Lower lobe of right lung (tissue), 2 donors: ENCODE results near the gene PHOX2B. TPM values are rescaled to one million over a fixed set of nuclear protein-coding genes. Genes with fewer than 3 reads are reported as not detected.
"Not testable (repeated sequence)": the region's sequence is repeated elsewhere in the genome, so short reads cannot be mapped to it uniquely, and the experiment has no call there.

Source experiments
- ATAC-seq, 2 donors: fragments of 200-7000 bp; cut with Tn5 transposase; one replicate each; pipeline ENCODE4 v1.9.1; 2020 to 2022; ENCODE audit warnings: mild to moderate bottlenecking in 2 of 2, moderate library complexity in 2 of 2
- DNase-seq: peaks from one replicate; pipeline ENCODE4 v3.0.0-alpha.2; 2020
- H3K27ac ChIP-seq: fragments of 200-600 bp; one replicate; pipeline ENCODE4 v1.8.0; 2022
- H3K27me3 ChIP-seq: fragments of 200-600 bp; one replicate; pipeline ENCODE4 v1.8.0; 2022; ENCODE audit warnings: low read depth
- H3K36me3 ChIP-seq: fragments of 200-600 bp; one replicate; pipeline ENCODE4 v1.8.0; 2022; ENCODE audit warnings: mild to moderate bottlenecking
- H3K4me1 ChIP-seq: fragments of 200-600 bp; one replicate; pipeline ENCODE4 v1.8.0; 2022
- H3K4me3 ChIP-seq: fragments of 200-600 bp; one replicate; pipeline ENCODE4 v1.8.0; 2022; ENCODE audit warnings: mild to moderate bottlenecking
- H3K9me3 ChIP-seq: fragments of 200-600 bp; one replicate; pipeline ENCODE4 v1.8.0; 2022
- CTCF ChIP-seq: fragments of 200-600 bp; IDR thresholded peaks from one replicate; pipeline ENCODE4 v1.8.0; 2022; ENCODE audit warnings: antibody characterized with exemption, mild to moderate bottlenecking
- intact Hi-C: fragments of 100-400 bp; cut with DNase I; formaldehyde crosslinking; loops from one replicate; pipeline ENCODE4 v1.11.0; 2022
- total RNA-seq: library from RNA; stranded (reverse); fragmentation: NEBNext Ultra II Directional; extraction: Animal tissue kit (Norgen Biotek cat#: 25700); gene quantifications from one replicate; pipeline ENCODE4 v1.2.1, GENCODE V29; 2021
- donor health status: DM: no; HTN: yes; CAD: no; lungs with severe emphysema.

PHOX2B gene
- total RNA-seq, 1 donor from 2014 or later: not detected

GRCh38 chr4:41718907-41719306, 29.6 kb downstream of the PHOX2B start:
- intact Hi-C loops: no loop called here
- TF ChIP-seq CTCF: no peak
- ATAC-seq (no peak), DNase-seq (no peak)
- no peaks in the 10 kb centered on the region for H3K36me3 ChIP-seq
- H3K27ac ChIP-seq: no peak overlapping the region
- H3K4me1 ChIP-seq: no peaks in the 10 kb centered on the region
- H3K9me3 ChIP-seq: no peaks in the 10 kb centered on the region
- peaks cover 8% of the 10 kb centered on the region for H3K27me3 ChIP-seq
- H3K4me3 ChIP-seq: no peak overlapping the region

DNA sequence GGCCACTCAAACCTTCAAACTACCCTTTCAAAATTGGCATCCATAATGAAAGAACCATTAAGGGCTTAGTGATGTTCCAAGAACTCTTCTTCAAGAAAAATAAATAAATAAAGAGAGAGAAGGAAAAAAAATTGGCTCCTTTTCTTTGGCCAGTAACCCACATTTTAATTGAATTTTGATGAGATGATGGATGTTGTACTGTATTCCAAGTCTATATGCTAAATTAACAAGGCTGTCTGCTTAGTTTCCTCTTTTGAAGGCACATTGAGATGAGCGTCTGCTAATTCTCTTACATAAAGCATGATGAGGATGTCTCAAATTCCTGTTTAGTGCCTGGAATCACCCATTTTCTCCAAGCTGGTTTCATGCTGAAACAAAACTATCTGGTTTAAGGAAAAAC, 33.4 kb downstream of the PHOX2B start:
- no peak overlapping the region for H3K27ac ChIP-seq
- H3K27me3 ChIP-seq: peaks cover 8% of the 10 kb centered on the region
- peaks cover 4% of the 10 kb centered on the region for H3K9me3 ChIP-seq
- no peaks in the 10 kb centered on the region for H3K36me3 ChIP-seq
- no peaks in the 10 kb centered on the region for H3K4me1 ChIP-seq
- no peak for DNase-seq
- H3K4me3 ChIP-seq: no peak overlapping the region
- no peak for TF ChIP-seq CTCF
- intact Hi-C loops: no loop called here
- no peak for ATAC-seq

DNA sequence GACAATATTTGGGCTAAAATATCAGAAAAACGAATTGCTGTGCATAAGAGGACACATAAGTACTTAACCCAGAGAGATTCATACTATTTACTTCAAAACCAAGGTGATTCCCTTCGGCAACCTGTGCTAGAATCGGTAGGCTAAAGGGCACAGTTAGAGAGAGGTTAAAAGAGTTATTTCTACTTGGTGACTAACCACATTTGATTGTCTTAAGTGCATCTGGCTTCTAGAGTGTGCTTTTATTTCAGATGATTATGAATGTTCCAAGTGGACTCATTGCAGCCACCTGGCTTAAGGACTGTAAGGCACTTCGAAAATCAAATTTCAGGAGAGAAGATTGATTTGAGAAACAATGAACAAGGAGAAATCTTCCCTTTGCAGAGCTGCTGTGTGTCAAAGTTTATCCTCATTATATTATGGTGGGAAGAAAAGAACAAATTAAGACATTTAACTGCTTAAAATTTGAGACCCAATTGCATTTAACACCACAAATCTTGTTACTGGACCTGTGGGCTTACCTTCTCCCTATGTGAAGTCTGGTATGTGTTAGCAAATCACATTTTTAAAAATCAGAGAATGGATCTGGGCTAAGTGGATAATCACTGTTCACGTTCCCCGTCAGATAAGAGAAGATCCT, 34.0 kb downstream of the PHOX2B start:
- H3K36me3 ChIP-seq: no peaks in the 10 kb centered on the region
- no peak overlapping the region for H3K27ac ChIP-seq
- ATAC-seq (no peak), DNase-seq (no peak)
- TF ChIP-seq CTCF: no peak
- H3K4me1 ChIP-seq: no peaks in the 10 kb centered on the region
- intact Hi-C loops: no loop called here
- peaks cover 8% of the 10 kb centered on the region for H3K27me3 ChIP-seq
- H3K9me3 ChIP-seq: peaks cover 4% of the 10 kb centered on the region
- no peak overlapping the region for H3K4me3 ChIP-seq

- intact Hi-C loops: no loop called here
- Histone ChIP-seq H3K4me3 (no peak overlapping the region), H3K9me3 (peaks cover 4% of the 10 kb centered on the region), H3K27me3 (peaks cover 3% of the 10 kb centered on the region), H3K4me1 (no peaks in the 10 kb centered on the region), H3K27ac (no peak overlapping the region), H3K36me3 (no peaks in the 10 kb centered on the region)
- TF ChIP-seq CTCF: no peak
- DNase-seq: no peak
- no peak for ATAC-seq
Observed at GRCh38 chr4:41713768-41714167, 34.8 kb downstream of the PHOX2B start.

GRCh38 chr4:41712425-41712824, 36.1 kb downstream of the PHOX2B start:
- Histone ChIP-seq H3K36me3 (no peaks in the 10 kb centered on the region), H3K4me3 (no peak overlapping the region), H3K9me3 (peaks cover 4% of the 10 kb centered on the region), H3K4me1 (no peaks in the 10 kb centered on the region), H3K27ac (no peak overlapping the region), H3K27me3 (no peaks in the 10 kb centered on the region)
- intact Hi-C loops: no loop called here
- ATAC-seq: no peak
- no peak for DNase-seq
- no peak for TF ChIP-seq CTCF

DNA sequence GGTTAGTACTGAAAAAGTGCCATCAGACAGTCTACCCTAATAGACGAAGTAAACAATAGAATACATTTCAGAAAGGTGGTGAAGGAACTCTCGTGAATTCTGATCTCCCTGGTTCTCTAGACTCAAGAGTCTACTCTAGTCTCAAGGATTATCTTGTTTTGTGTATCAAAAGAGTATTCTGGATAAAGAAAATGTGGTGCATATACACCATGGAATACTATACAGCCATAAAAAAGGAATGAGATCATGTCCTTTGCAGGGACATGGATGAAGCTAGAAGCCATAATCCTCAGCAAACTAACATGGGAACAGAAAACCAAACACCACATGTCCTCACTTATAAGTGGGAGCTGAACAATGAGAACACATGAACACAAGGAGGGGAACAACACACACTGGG, 36.9 kb downstream of the PHOX2B start:
- H3K27ac ChIP-seq, H3K4me1 ChIP-seq, H3K4me3 ChIP-seq, H3K27me3 ChIP-seq, ATAC-seq, H3K9me3 ChIP-seq, intact Hi-C loops, H3K36me3 ChIP-seq, DNase-seq: not testable (repeated sequence)
